Thyroid gland (tissue), 4 donors: ENCODE data around the gene NRAS.

Experiments used
- CTCF ChIP-seq, 6 experiments: fragments of 200-600 bp in 3 of 6; fragments of 450-650 bp in 3 of 6; sonication (generic) in 3 of 6; IDR thresholded peaks; one replicate each; pipeline ENCODE4 v1.5.1; 2016 to 2019; ENCODE audit warnings: antibody characterized with exemption in 6 of 6, mild to moderate bottlenecking in 2 of 6, inconsistent platforms in 1 of 6, moderate library complexity in 1 of 6
- POLR2A ChIP-seq, 2 donors: fragments of 450-650 bp; IDR thresholded peaks; one replicate each; pipeline ENCODE4 v1.6.1; 2017; ENCODE audit warnings: antibody characterized with exemption in 2 of 2, mild to moderate bottlenecking in 2 of 2, moderate library complexity in 1 of 2

GRCh38 chr1:114695430-114696058, 21.0 kb downstream of the NRAS start, which contains the start of gene AMPD1:
- TF ChIP-seq CTCF (IDR thresholded peaks at IDR 0.05) (no peak), POLR2A (IDR thresholded peaks at IDR 0.05) (no peak)
